Stimulated activated CD4-positive, alpha-beta T cell treated with anti-CD3 and anti-CD28 coated beads, Interleukin-1b, Interleukin-23, amount 100 ng/mL, for 24 hours (primary cell): ENCODE measurements around the gene PCDHA1.
"Not testable (repeated sequence)": the region's sequence is repeated elsewhere in the genome, so short reads cannot be mapped to it uniquely, and the experiment has no call there.

Experiments used
- DNase-seq, 4 experiments: peaks; one replicate each; pipeline ENCODE4 v3.0.0-alpha.2; 2020; ENCODE audit warnings: low read depth in 4 of 4, low spot score in 1 of 4

The PCDHA1 gene

GRCh38 chr5:140808241-140808888 lies 22.4 kb downstream of the PCDHA1 start:
- DNase-seq, result not testable (repeated sequence)

- DNase-seq, result no peak
Observed at GRCh38 chr5:140808889-140809291, 22.9 kb downstream of the PCDHA1 start.

- DNase-seq, result no peak
Observed at GRCh38 chr5:140821375-140822280, 35.7 kb downstream of the PCDHA1 start, which contains the start of gene PCDHA5. Gene PCDHA5 (plus strand): TSS chr5:140821613.

- DNase-seq, result no peak
Observed at GRCh38 chr5:140822281-140822629, 36.3 kb downstream of the PCDHA1 start.

- not testable (repeated sequence) for DNase-seq
Observed at GRCh38 chr5:140822969-140823368, 37.0 kb downstream of the PCDHA1 start.

GRCh38 chr5:140823475-140823874 lies 37.5 kb downstream of the PCDHA1 start:
- no peak for DNase-seq

GRCh38 chr5:140827704-140828361 lies 41.9 kb downstream of the PCDHA1 start, which contains the start of gene PCDHA6:
Gene PCDHA6 (plus strand): TSS chr5:140827960. CDS start chr5:140828092, 132 bp downstream.
- DNase-seq, result no peak

GRCh38 chr5:140828362-140828737 lies 42.4 kb downstream of the PCDHA1 start:
- DNase-seq, result no peak

- DNase-seq, result not testable (repeated sequence)
Observed at GRCh38 chr5:140829511-140830501, 43.9 kb downstream of the PCDHA1 start.

GRCh38 chr5:140833993-140834392 lies 48.1 kb downstream of the PCDHA1 start, which contains the start of gene PCDHA7:
Gene PCDHA7 (plus strand): TSS chr5:140834269. CDS start chr5:140834384, 115 bp downstream.
- DNase-seq, result no peak

GRCh38 chr5:140834439-140835008 lies 48.6 kb downstream of the PCDHA1 start:
- DNase-seq, result not testable (repeated sequence)

GRCh38 chr5:140835622-140836510 lies 49.9 kb downstream of the PCDHA1 start:
- no peak for DNase-seq

- no peak for DNase-seq
Observed at GRCh38 chr5:140840978-140841962, 55.3 kb downstream of the PCDHA1 start, which contains the start of gene PCDHA8. Gene PCDHA8 (plus strand): TSS chr5:140841187. CDS start chr5:140841322, 135 bp downstream.

- DNase-seq, result no peak
Observed at GRCh38 chr5:140842798-140843733, 57.1 kb downstream of the PCDHA1 start.

GRCh38 chr5:140848139-140849102 lies 62.5 kb downstream of the PCDHA1 start, which contains the start of gene PCDHA9:
Gene PCDHA9 (plus strand): TSS chr5:140848382. CDS start chr5:140848496, 114 bp downstream.
- DNase-seq, result not testable (repeated sequence)
